Measurements from ENCODE around the gene SEZ6L2. TPM values are rescaled to one million over a fixed set of nuclear protein-coding genes. Genes with fewer than 3 reads are reported as not detected.
A peak's percentile ranks its signal among the peaks of the same experiment; 100 is the strongest.

SEZ6L2 gene
- total and polyA plus RNA-seq, 9 of the 15 experiments (the other 6 are each of a cell fraction or from before 2014, with no cell fraction given) = 0.10 to 2.1 (median 0.72) TPM

DNA sequence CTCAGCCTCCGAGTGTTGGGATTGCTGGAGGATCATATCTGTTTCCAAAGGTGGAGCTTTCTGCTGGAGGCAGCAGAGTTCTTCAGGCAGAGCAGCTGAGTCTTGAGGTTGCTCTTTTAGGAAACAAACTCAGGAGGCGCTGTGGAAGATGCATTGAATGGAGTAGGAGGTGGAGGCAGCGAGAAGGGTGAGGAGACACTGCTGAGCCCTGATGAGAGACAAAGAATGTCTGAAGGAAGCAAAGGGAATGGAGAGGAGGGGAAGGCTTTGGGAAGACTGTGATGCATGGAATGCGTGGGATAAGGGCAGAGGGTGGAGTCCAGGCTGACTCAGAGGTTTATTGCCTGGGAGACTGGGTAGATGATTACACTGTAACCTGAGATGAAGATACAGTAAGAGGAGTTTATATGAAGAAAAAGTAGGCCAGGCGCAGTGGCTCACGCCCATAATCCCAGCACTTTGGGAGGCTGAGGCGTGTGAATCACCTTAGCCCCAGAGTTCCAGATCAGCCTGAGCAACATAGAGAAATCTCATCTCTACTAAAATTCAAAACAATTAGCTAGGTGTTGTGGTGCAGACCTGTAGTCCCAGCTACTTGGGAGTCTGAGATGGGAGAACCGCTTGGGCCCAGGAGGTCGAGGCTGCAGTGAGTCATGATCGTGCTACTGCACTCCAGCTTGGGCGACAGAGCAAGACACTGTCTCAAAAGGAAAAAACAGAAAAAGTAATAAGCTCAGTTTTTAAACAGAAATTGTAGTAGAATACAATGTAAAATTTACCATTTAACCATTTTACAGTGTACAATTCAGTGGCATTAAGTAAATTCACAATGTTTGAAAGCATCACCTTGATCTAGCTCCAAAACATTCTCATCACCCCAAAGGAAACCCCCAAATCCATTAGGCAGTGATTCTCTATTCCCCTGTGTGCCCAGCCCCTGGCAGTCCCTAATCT is 44.8 kb upstream of the SEZ6L2 start (continued):
- TF ChIP-seq RBBP5 (IDR thresholded peaks at IDR 0.05; ENCODE audit: borderline replicate concordance, insufficient read depth, low read length, poor library complexity, severe bottlenecking) (peak; percentile 54), NKRF (IDR thresholded peaks at IDR 0.05; ENCODE audit: borderline replicate concordance) (peak; percentile 66), FOXP1 (CRISPR knock-in tag; IDR thresholded peaks at IDR 0.05) (peak; percentile 38; the same call in 1 of the 2 replicates), ZZZ3 (IDR thresholded peaks at IDR 0.05) (no peak), TCFL5 (CRISPR knock-in tag; conservative IDR thresholded peaks at IDR 0.05) (no peak), PTTG1 (tag; IDR thresholded peaks at IDR 0.05; ENCODE audit: low read depth) (no peak), SP1 (CRISPR knock-in tag; IDR thresholded peaks at IDR 0.05) (peak; percentile 48; the same call in 1 of the 2 replicates), ATF3 (IDR thresholded peaks at IDR 0.05) (peak; percentile 84), ATF3 (CRISPR knock-in tag; conservative IDR thresholded peaks at IDR 0.05) (0 out of 2 replicates have a peak, but pooled peaks have one; percentile 43), MAFK (IDR thresholded peaks at IDR 0.05; ENCODE audit: low read length) (peak; percentile 7; the same call in 1 of the 2 replicates), RNF2 (IDR thresholded peaks at IDR 0.05) (0 out of 2 replicates have a peak, but pooled peaks have one; percentile 12), JUN (IDR thresholded peaks at IDR 0.05; ENCODE audit: borderline replicate concordance, low read depth, low read length) (peak; percentile 51; the same call in 1 of the 2 replicates), JUN (CRISPR knock-in tag; IDR thresholded peaks at IDR 0.05; ENCODE audit: borderline replicate concordance) (no peak), ADNP (tag; IDR thresholded peaks at IDR 0.05) (peak; percentile 84), GATA2 (CRISPR knock-in tag; IDR thresholded peaks at IDR 0.05) (no peak), ZNF263 (CRISPR knock-in tag; IDR thresholded peaks at IDR 0.05; ENCODE audit: borderline replicate concordance) (no peak), ATF7 (IDR thresholded peaks at IDR 0.05) (peak; percentile 33; the same call in 1 of the 2 replicates), EHMT2 (IDR thresholded peaks at IDR 0.05) (peak; percentile 83), PRPF4 (IDR thresholded peaks at IDR 0.05; ENCODE audit: insufficient read depth, low read depth, low read length, poor library complexity, severe bottlenecking) (no peak), FOSL1 (tag; conservative IDR thresholded peaks at IDR 0.05) (peak; percentile 94), ZBTB1 (CRISPR knock-in tag; IDR thresholded peaks at IDR 0.05; ENCODE audit: borderline replicate concordance, low read depth) (0 out of 2 replicates have a peak, but pooled peaks have one; percentile 8), ZNF511 (CRISPR knock-in tag; IDR thresholded peaks at IDR 0.05) (peak; percentile 36; the same call in 1 of the 2 replicates)
- TF ChIP-seq, protein P1, sequence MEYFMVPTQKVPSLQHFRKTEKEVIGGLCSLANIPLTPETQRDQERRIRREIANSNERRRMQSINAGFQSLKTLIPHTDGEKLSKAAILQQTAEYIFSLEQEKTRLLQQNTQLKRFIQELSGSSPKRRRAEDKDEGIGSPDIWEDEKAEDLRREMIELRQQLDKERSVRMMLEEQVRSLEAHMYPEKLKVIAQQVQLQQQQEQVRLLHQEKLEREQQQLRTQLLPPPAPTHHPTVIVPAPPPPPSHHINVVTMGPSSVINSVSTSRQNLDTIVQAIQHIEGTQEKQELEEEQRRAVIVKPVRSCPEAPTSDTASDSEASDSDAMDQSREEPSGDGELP (CRISPR knock-in tag; IDR thresholded peaks at IDR 0.05; ENCODE audit: borderline replicate concordance) = peak; percentile 86

All from K562 (cell line).